H9 (cell line): Measurements from ENCODE around the gene ABLIM1. TPM values are rescaled to one million over a fixed set of nuclear protein-coding genes. Genes with fewer than 3 reads are reported as not detected.

Source experiments
- DNase-seq: peaks from one replicate; pipeline ENCODE4 v3.0.0-alpha.2; 2017
- H2AFZ ChIP-seq: one replicate; pipeline ENCODE4 v1.6.1; 2013; ENCODE audit warnings: mild to moderate bottlenecking, low read length, control low read depth, moderate library complexity
- H2AK5ac ChIP-seq: 2 replicates; pipeline ENCODE4 v1.6.1; 2013; ENCODE audit warnings: low read length, control low read depth, mixed read lengths; ENCODE audit not compliant: insufficient read length
- H2BK120ac ChIP-seq: one replicate; pipeline ENCODE4 v1.6.1; 2013; ENCODE audit warnings: low read depth, mild to moderate bottlenecking, low read length, control low read depth, inconsistent platforms; ENCODE audit not compliant: poor library complexity, severe bottlenecking
- H2BK12ac ChIP-seq: 2 replicates; pipeline ENCODE4 v1.6.1; 2013; ENCODE audit warnings: low read length, control low read depth, mixed read lengths, low read depth; ENCODE audit not compliant: insufficient read length
- H2BK15ac ChIP-seq: 2 replicates; pipeline ENCODE4 v1.6.1; 2013; ENCODE audit warnings: low read depth, low read length, control low read depth
- H2BK20ac ChIP-seq: one replicate; pipeline ENCODE4 v1.6.1; 2013; ENCODE audit warnings: low read depth, mild to moderate bottlenecking, low read length, control low read depth, inconsistent platforms; ENCODE audit not compliant: poor library complexity, severe bottlenecking
- H2BK5ac ChIP-seq: 2 replicates; pipeline ENCODE4 v1.6.1; 2013; ENCODE audit warnings: low read length, control low read depth, mixed read lengths; ENCODE audit not compliant: insufficient read length
- H3K14ac ChIP-seq: 2 replicates; pipeline ENCODE4 v1.6.1; 2013; ENCODE audit warnings: low read length, control low read depth; ENCODE audit not compliant: insufficient read depth
- H3K18ac ChIP-seq: 2 replicates; pipeline ENCODE4 v1.6.1; 2013; ENCODE audit warnings: low read depth, mild to moderate bottlenecking, mixed read lengths, low read length, control low read depth; ENCODE audit not compliant: insufficient read length
- H3K23ac ChIP-seq: 2 replicates; pipeline ENCODE4 v1.6.1; 2013; ENCODE audit warnings: low read length, control low read depth, mixed read lengths, low read depth; ENCODE audit not compliant: insufficient read length
- H3K23me2 ChIP-seq: 2 replicates; pipeline ENCODE4 v1.6.1; 2013; ENCODE audit warnings: low read depth, mild to moderate bottlenecking, mixed read lengths, low read length, control low read depth; ENCODE audit not compliant: insufficient read length, poor library complexity, severe bottlenecking
- H3K27ac ChIP-seq: 2 replicates; pipeline ENCODE4 v1.5.1; 2013; ENCODE audit warnings: low read length, control low read depth, mixed read lengths, low read depth; ENCODE audit not compliant: insufficient read length
- H3K27me3 ChIP-seq: 2 replicates; pipeline ENCODE4 v1.6.1; 2013; ENCODE audit warnings: low read length, control low read depth, inconsistent platforms; ENCODE audit not compliant: insufficient read depth
- H3K4ac ChIP-seq: 2 replicates; pipeline ENCODE4 v1.6.1; 2013; ENCODE audit warnings: low read depth, mild to moderate bottlenecking, control low read depth, inconsistent platforms, low read length, moderate library complexity
- H3K4me1 ChIP-seq: 2 replicates; pipeline ENCODE4 v1.6.1; 2013; ENCODE audit warnings: low read length, control low read depth, inconsistent platforms; ENCODE audit not compliant: insufficient read depth
- H3K4me2 ChIP-seq: 2 replicates; pipeline ENCODE4 v1.6.1; 2013; ENCODE audit warnings: low read length, control low read depth, mixed read lengths; ENCODE audit not compliant: insufficient read length, insufficient read depth
- H3K56ac ChIP-seq: 2 replicates; pipeline ENCODE4 v1.6.1; 2013; ENCODE audit warnings: low read depth, mild to moderate bottlenecking, mixed read lengths, low read length, control low read depth; ENCODE audit not compliant: insufficient read length
- H3K79me1 ChIP-seq: 2 replicates; pipeline ENCODE4 v1.6.1; 2013; ENCODE audit warnings: low read depth, mild to moderate bottlenecking, moderate library complexity, low read length, control low read depth, inconsistent platforms; ENCODE audit not compliant: insufficient read depth, poor library complexity, severe bottlenecking
- H3K79me2 ChIP-seq: 2 replicates; pipeline ENCODE4 v1.6.1; 2013; ENCODE audit warnings: low read length, control low read depth, inconsistent platforms; ENCODE audit not compliant: insufficient read depth
- H3K9ac ChIP-seq: 2 replicates; pipeline ENCODE4 v1.6.1; 2013; ENCODE audit warnings: low read length, control low read depth, mixed read lengths; ENCODE audit not compliant: insufficient read length; ENCODE audit errors: extremely low read depth
- H3K9me3 ChIP-seq: one replicate; pipeline ENCODE4 v1.6.1; 2013; ENCODE audit warnings: low read depth, low read length, inconsistent platforms; ENCODE audit not compliant: control insufficient read depth
- H3T11ph ChIP-seq: one replicate; pipeline ENCODE4 v1.6.1; 2013; ENCODE audit warnings: mild to moderate bottlenecking, low read length, control low read depth, inconsistent platforms
- H4K20me1 ChIP-seq: one replicate; pipeline ENCODE4 v1.6.1; 2013; ENCODE audit not compliant: control insufficient read depth, insufficient read length, insufficient read depth
- H4K5ac ChIP-seq: 2 replicates; pipeline ENCODE4 v1.6.1; 2013; ENCODE audit warnings: low read depth, mild to moderate bottlenecking, mixed read lengths, low read length, control low read depth; ENCODE audit not compliant: insufficient read length
- H4K8ac ChIP-seq: replicated peaks from 2 replicates; pipeline ENCODE4 v1.6.1; 2013; ENCODE audit warnings: low read length, control low read depth, mixed read lengths, low read depth; ENCODE audit not compliant: insufficient read length
- H4K91ac ChIP-seq: 2 replicates; pipeline ENCODE4 v1.6.1; 2013; ENCODE audit warnings: low read depth, mild to moderate bottlenecking, moderate library complexity, mixed read lengths, low read length, control low read depth; ENCODE audit not compliant: insufficient read length
- H3K27ac Mint-ChIP-seq, 3 experiments: 2 replicates in 2 of 3; 3 replicates in 1 of 3; pipeline ENCODE4 v1.8.0; 2020 to 2021; ENCODE audit warnings: mixed read lengths in 3 of 3, mild to moderate bottlenecking in 1 of 3, moderate library complexity in 1 of 3
- H3K27me3 Mint-ChIP-seq: 2 replicates; pipeline ENCODE4 v1.8.0; 2021; ENCODE audit warnings: low read depth, mild to moderate bottlenecking, moderate library complexity, mixed read lengths
- H3K36me3 Mint-ChIP-seq, 3 experiments: 2 replicates in 2 of 3; 3 replicates in 1 of 3; pipeline ENCODE4 v1.8.0; 2020 to 2021; ENCODE audit warnings: low read depth in 3 of 3, mixed read lengths in 3 of 3; ENCODE audit not compliant: insufficient read depth in 1 of 3
- H3K4me1 Mint-ChIP-seq, 2 experiments: 2 replicates each; pipeline ENCODE4 v1.8.0; 2020; ENCODE audit warnings: mixed read lengths in 2 of 2
- H3K4me3 Mint-ChIP-seq, 2 experiments: 2 replicates in 1 of 2; 3 replicates in 1 of 2; pipeline ENCODE4 v1.8.0; 2020 to 2021; ENCODE audit warnings: mild to moderate bottlenecking in 2 of 2, mixed read lengths in 2 of 2, moderate library complexity in 1 of 2
- H3K9me3 Mint-ChIP-seq, 2 experiments: 2 replicates in 1 of 2; 3 replicates in 1 of 2; pipeline ENCODE4 v1.8.0; 2020; ENCODE audit warnings: mild to moderate bottlenecking in 2 of 2, mixed read lengths in 2 of 2, moderate library complexity in 1 of 2
- CTCF ChIP-seq: fragments of 200-600 bp; sonication (generic); conservative IDR thresholded peaks from 3 replicates; pipeline ENCODE4 v1.8.0; 2021; ENCODE audit warnings: antibody characterized with exemption, mild to moderate bottlenecking
- WGBS: extraction: QIAGEN DNeasy Blood & Tissue Kit; methylation state at CpG from one replicate; pipeline ENCODE4 v1.1.7; 2013; ENCODE audit warnings: missing lambda C conversion rate, low lambda C conversion rate, mixed read lengths; ENCODE audit not compliant: insufficient read length; ENCODE audit errors: extremely low coverage; 5-methylcytosine and 5-hydroxymethylcytosine counted together
- total RNA-seq: library from RNA; stranded (reverse); gene quantifications from 2 replicates; pipeline ENCODE4 v1.2.1, GENCODE V29; 2021

ABLIM1 gene
- total RNA-seq, 1 experiment from 2014 or later = 32.1 TPM

- no peak overlapping the region for H4K5ac ChIP-seq
- H4K20me1 ChIP-seq = no peaks in the 10 kb centered on the region
- no peak overlapping the region for H2BK20ac ChIP-seq
- peaks cover 3% of the 10 kb centered on the region; the same call in 1 of the 2 replicates for H3K4me1 ChIP-seq
- Mint-ChIP-seq H3K27ac (peak overlapping the region in 2 of 3 experiments; percentile 35 to 90; a peak in 2 of 7 replicates), H3K4me3 (no peak overlapping the region), H3K36me3 (peaks cover 0 to 5% (median 0%) of the 10 kb centered on the region in 3 experiments; a peak in 1 of 7 replicates), H3K9me3 (no peaks in the 10 kb centered on the region), H3K27me3 (no peaks in the 10 kb centered on the region), H3K4me1 (peaks cover 18 to 19% of the 10 kb centered on the region in 2 experiments)
- no peaks in the 10 kb centered on the region for H3K9me3 ChIP-seq
- H2BK12ac ChIP-seq = no peak overlapping the region
- TF ChIP-seq CTCF = no peak
- no peaks in the 10 kb centered on the region for H3K23me2 ChIP-seq
- no peak overlapping the region for H4K8ac ChIP-seq
- no peak overlapping the region for H3T11ph ChIP-seq
- no peak for DNase-seq
- H3K56ac ChIP-seq = no peak overlapping the region
- no CpG with 5 or more reads among the region's 4 CpGs for WGBS
- H2BK5ac ChIP-seq = no peak overlapping the region
- H3K23ac ChIP-seq = no peak overlapping the region
- H2AFZ ChIP-seq = no peak overlapping the region
- H3K79me1 ChIP-seq = no peaks in the 10 kb centered on the region
- no peaks in the 10 kb centered on the region for H3K27me3 ChIP-seq
- no peak overlapping the region for H3K9ac ChIP-seq
- no peak overlapping the region for H2BK15ac ChIP-seq
- H3K14ac ChIP-seq = peak overlapping the region; percentile 37; the same call in 1 of the 2 replicates
- no peak overlapping the region for H2AK5ac ChIP-seq
- H4K91ac ChIP-seq = no peak overlapping the region
- H3K18ac ChIP-seq = no peak overlapping the region
- H3K4ac ChIP-seq = no peak overlapping the region
- no peak overlapping the region for H3K4me2 ChIP-seq
- H3K79me2 ChIP-seq = no peaks in the 10 kb centered on the region; the same call in 1 of the 2 replicates
- H2BK120ac ChIP-seq = no peak overlapping the region
- H3K27ac ChIP-seq = no peak overlapping the region
These were observed 150.6 kb downstream of the ABLIM1 start for GRCh38 chr10:114507449-114507848.
